H1 (cell line): ENCODE results near the gene DGCR6. TPM values are rescaled to one million over a fixed set of nuclear protein-coding genes. Genes with fewer than 3 reads are reported as not detected.

Experiments
- CTCF ChIA-PET: fragments of 300-600 bp; sonication (Branson Sonifier 250); formaldehyde crosslinking; loops from one replicate; lab custom pipeline; 2021; ENCODE audit not compliant: partially characterized antibody; lab: Charles Lee
- POLR2A ChIA-PET: fragments of 300-600 bp; sonication (Branson Sonifier 250); formaldehyde crosslinking; loops from one replicate; lab custom pipeline; 2021; ENCODE audit warnings: inconsistent platforms; ENCODE audit not compliant: partially characterized antibody; lab: Charles Lee
- DNase-seq, 2 experiments: peaks; one replicate each; pipeline versions ENCODE4 v3.0.0 to v3.0.0-alpha.2; 2010 to 2022; ENCODE audit warnings: low spot score in 2 of 2, low read depth in 1 of 2, mixed read lengths in 1 of 2
- FAIRE-seq: peaks from 2 replicates; lab custom pipeline; 2011; peaks lifted over from hg19 to GRCh38; lab: Jason Lieb, UNC
- H2AFZ ChIP-seq: 2 replicates; pipeline ENCODE4 v1.8.1; 2012; ENCODE audit warnings: low read length, inconsistent platforms
- H2AK5ac ChIP-seq: 2 replicates; pipeline ENCODE4 v1.6.1; 2013; ENCODE audit warnings: low read depth, low read length
- H2BK120ac ChIP-seq: replicated peaks from 2 replicates; pipeline ENCODE3; 2013; ENCODE audit warnings: low read depth, low read length, inconsistent platforms
- H2BK12ac ChIP-seq: 2 replicates; pipeline ENCODE4 v1.6.1; 2013; ENCODE audit warnings: low read depth, low read length
- H2BK15ac ChIP-seq: 2 replicates; pipeline ENCODE4 v1.6.1; 2013; ENCODE audit warnings: low read length
- H2BK20ac ChIP-seq: 2 replicates; pipeline ENCODE4 v1.6.1; 2013; ENCODE audit warnings: low read length
- H2BK5ac ChIP-seq: 2 replicates; pipeline ENCODE4 v1.6.1; 2013; ENCODE audit warnings: low read depth, low read length
- H3K14ac ChIP-seq: 2 replicates; pipeline ENCODE4 v1.6.1; 2013; ENCODE audit warnings: inconsistent platforms; ENCODE audit not compliant: insufficient read length
- H3K18ac ChIP-seq: 2 replicates; pipeline ENCODE4 v1.6.1; 2013; ENCODE audit warnings: low read length; ENCODE audit errors: extremely low read depth
- H3K23ac ChIP-seq: 2 replicates; pipeline ENCODE4 v1.6.1; 2013; ENCODE audit warnings: inconsistent platforms; ENCODE audit not compliant: insufficient read length
- H3K23me2 ChIP-seq: 2 replicates; pipeline ENCODE4 v1.6.1; 2013; ENCODE audit warnings: low read depth, low read length
- H3K27ac ChIP-seq: 2 replicates; pipeline ENCODE4 v1.6.1; 2011; ENCODE audit warnings: low read depth, low read length, inconsistent platforms
- H3K27me3 ChIP-seq, 4 experiments: replicated peaks in 1 of 4; 1 replicate in 1 of 4; 2 replicates in 3 of 4; pipeline versions ENCODE4 v1.6.1 to v1.8.1; 2011 to 2013; ENCODE audit warnings: low read length in 3 of 4, mild to moderate bottlenecking in 3 of 4, inconsistent platforms in 2 of 4, mixed read lengths in 2 of 4, moderate library complexity in 1 of 4; ENCODE audit not compliant: control insufficient read depth in 3 of 4, insufficient read depth in 3 of 4; ENCODE audit errors: extremely low read depth in 1 of 4
- H3K36me3 ChIP-seq, 4 experiments: 2 replicates each; pipeline versions ENCODE4 v1.6.1 to v1.8.1; 2011 to 2013; ENCODE audit warnings: mild to moderate bottlenecking in 4 of 4, low read length in 3 of 4, moderate library complexity in 2 of 4, control low read depth in 1 of 4, inconsistent platforms in 1 of 4; ENCODE audit not compliant: insufficient read depth in 4 of 4, control insufficient read depth in 2 of 4
- H3K4ac ChIP-seq: replicated peaks from 2 replicates; pipeline ENCODE3; 2013; ENCODE audit warnings: low read length, low read depth, mixed read lengths, inconsistent platforms; ENCODE audit not compliant: insufficient read length
- H3K4me1 ChIP-seq, 4 experiments: replicated peaks in 1 of 4; 1 replicate in 1 of 4; 2 replicates in 3 of 4; pipeline versions ENCODE4 v1.6.1 to v1.8.1; 2011 to 2013; ENCODE audit warnings: low read length in 3 of 4, inconsistent platforms in 2 of 4, mixed read lengths in 1 of 4; ENCODE audit not compliant: insufficient read depth in 4 of 4, control insufficient read depth in 3 of 4
- H3K4me2 ChIP-seq, 2 experiments: 2 replicates each; pipeline versions ENCODE4 v1.6.1 to v1.8.1; 2011 to 2013; ENCODE audit warnings: low read depth in 2 of 2, low read length in 2 of 2, control low read depth in 1 of 2, inconsistent platforms in 1 of 2, mild to moderate bottlenecking in 1 of 2; ENCODE audit not compliant: insufficient read depth in 1 of 2
- H3K4me3 ChIP-seq, 4 experiments: fragments of 200-600, 300-600 bp in 1 of 4; sonication (generic), shearing (Covaris generic), sonication (Bioruptor Twin) in 1 of 4; 2 replicates each; pipeline versions ENCODE4 v1.5.1 to v1.8.1; 2011 to 2016; ENCODE audit warnings: low read length in 4 of 4, low read depth in 3 of 4, control low read depth in 2 of 4, inconsistent platforms in 2 of 4, mild to moderate bottlenecking in 2 of 4, mixed read lengths in 1 of 4, moderate library complexity in 1 of 4; ENCODE audit not compliant: insufficient read depth in 2 of 4; ENCODE audit errors: extremely low read depth in 1 of 4
- H3K56ac ChIP-seq: replicated peaks from 2 replicates; pipeline ENCODE3; 2013; ENCODE audit warnings: low read depth, mild to moderate bottlenecking, mixed read lengths, low read length, inconsistent platforms; ENCODE audit not compliant: insufficient read length
- H3K79me1 ChIP-seq: 2 replicates; pipeline ENCODE4 v1.6.1; 2013; ENCODE audit warnings: low read depth, low read length, control low read depth
- H3K79me2 ChIP-seq, 2 experiments: 2 replicates each; pipeline versions ENCODE4 v1.6.1 to v1.8.1; 2012 to 2013; ENCODE audit warnings: low read length in 2 of 2, mild to moderate bottlenecking in 2 of 2, inconsistent platforms in 1 of 2; ENCODE audit not compliant: insufficient read depth in 2 of 2, control insufficient read depth in 1 of 2
- H3K9ac ChIP-seq, 4 experiments: replicated peaks in 1 of 4; 1 replicate in 1 of 4; 2 replicates in 3 of 4; pipeline versions ENCODE4 v1.6.1 to v1.8.1; 2011 to 2013; ENCODE audit warnings: low read depth in 3 of 4, low read length in 3 of 4, control low read depth in 2 of 4, mild to moderate bottlenecking in 2 of 4, moderate library complexity in 2 of 4, inconsistent platforms in 1 of 4; ENCODE audit errors: extremely low read depth in 1 of 4
- H3K9me3 ChIP-seq, 2 experiments: 2 replicates each; pipeline versions ENCODE4 v1.6.1 to v1.8.1; 2012 to 2013; ENCODE audit warnings: mild to moderate bottlenecking in 2 of 2, moderate library complexity in 2 of 2, control low read depth in 1 of 2, inconsistent platforms in 1 of 2, low read depth in 1 of 2, low read length in 1 of 2, mixed read lengths in 1 of 2; ENCODE audit not compliant: insufficient read depth in 2 of 2
- H4K20me1 ChIP-seq, 2 experiments: replicated peaks in 1 of 2; 2 replicates each; pipeline versions ENCODE3 to v1.8.1; 2011 to 2013; ENCODE audit warnings: inconsistent platforms in 2 of 2, low read length in 2 of 2, mild to moderate bottlenecking in 1 of 2; ENCODE audit not compliant: insufficient read depth in 2 of 2, control insufficient read depth in 1 of 2
- H4K5ac ChIP-seq: 2 replicates; pipeline ENCODE4 v1.6.1; 2013; ENCODE audit warnings: low read length, low read depth, mixed read lengths, inconsistent platforms; ENCODE audit not compliant: insufficient read length
- H4K8ac ChIP-seq: 2 replicates; pipeline ENCODE4 v1.8.0; 2013; ENCODE audit warnings: mild to moderate bottlenecking, moderate library complexity, low read length, inconsistent platforms; ENCODE audit not compliant: insufficient read depth; ENCODE audit errors: extremely low read depth
- H4K91ac ChIP-seq: replicated peaks from 2 replicates; pipeline ENCODE3; 2013; ENCODE audit warnings: low read length, mixed read lengths, inconsistent platforms; ENCODE audit not compliant: insufficient read length
- BCL11A ChIP-seq, 2 experiments: IDR thresholded peaks; one replicate each; pipeline ENCODE4 v1.6.1; 2011; ENCODE audit warnings: low read depth in 2 of 2, low read length in 2 of 2, mild to moderate bottlenecking in 2 of 2
- CEBPB ChIP-seq: IDR thresholded peaks from 2 replicates; pipeline ENCODE4 v1.6.1; 2012; ENCODE audit warnings: low read depth, low read length
- RAD21 ChIP-seq, 2 experiments: IDR thresholded peaks in 1 of 2; conservative IDR thresholded peaks in 1 of 2; 2 replicates each; pipeline ENCODE4 v1.6.1; 2011; ENCODE audit warnings: low read depth in 2 of 2, low read length in 2 of 2, improper control_type of control experiment in 1 of 2, inconsistent platforms in 1 of 2, mild to moderate bottlenecking in 1 of 2, moderate library complexity in 1 of 2
- RXRA ChIP-seq: IDR thresholded peaks from 2 replicates; pipeline ENCODE4 v1.6.1; 2011; ENCODE audit warnings: low read depth, mild to moderate bottlenecking, low read length, moderate library complexity; ENCODE audit not compliant: insufficient read depth
- SAP30 ChIP-seq: fragments of 300-600 bp; sonication (generic); IDR thresholded peaks from 2 replicates; pipeline ENCODE4 v1.7.1; 2012; ENCODE audit warnings: low read length, moderate library complexity, mild to moderate bottlenecking, inconsistent platforms; ENCODE audit not compliant: insufficient read depth, insufficient replicate concordance
- SP2 ChIP-seq: IDR thresholded peaks from 2 replicates; pipeline ENCODE4 v1.6.1; 2012; ENCODE audit warnings: mild to moderate bottlenecking, low read length, inconsistent platforms
- TBP ChIP-seq: IDR thresholded peaks from 2 replicates; pipeline ENCODE4 v1.6.1; 2011; ENCODE audit warnings: low read depth, low read length, improper control_type of control experiment
- WGBS, 2 experiments: shearing (Covaris generic) in 1 of 2; methylation state at CpG; one replicate each; pipeline versions ENCODE4 v1.1.6 to v1.1.7; 2013 to 2015; ENCODE audit warnings: low lambda C conversion rate in 2 of 2, mixed read lengths in 2 of 2, inconsistent platforms in 1 of 2, low coverage in 1 of 2, missing lambda C conversion rate in 1 of 2; ENCODE audit not compliant: insufficient replicate concordance in 2 of 2, insufficient coverage in 1 of 2, insufficient read length in 1 of 2; ENCODE audit errors: extremely low coverage in 1 of 2, missing lambda C conversion rate in 1 of 2; 5-methylcytosine and 5-hydroxymethylcytosine counted together
- polyA plus RNA-seq, 7 experiments: library from polyadenylated mRNA; depleted of rRNA in 3 of 7; stranded (reverse) in 5 of 7; unstranded in 2 of 7; fragments of >200 nt in 5 of 7; fragments of 200-250 nt in 2 of 7; gene quantifications; 1 replicate in 5 of 7; 2 replicates in 1 of 7; 4 replicates in 1 of 7; pipeline versions ENCODE4 v1.2.1 to v1.2.3, GENCODE V29; 2011 to 2013; ENCODE audit warnings: missing spikeins in 2 of 7, mixed read lengths in 2 of 7
- total RNA-seq: library from RNA; stranded (reverse); fragmentation: NEBNext Ultra II Directional; extraction: Animal tissue kit (Norgen Biotek cat#: 25700); gene quantifications from 2 replicates; pipeline ENCODE4 v1.2.1, GENCODE V29; 2021

Gene DGCR6
- total and polyA plus RNA-seq, 2 of the 8 experiments (the other 6 are each of a cell fraction or from before 2014, with no cell fraction given): 0.82 to 1.7 TPM

DNA sequence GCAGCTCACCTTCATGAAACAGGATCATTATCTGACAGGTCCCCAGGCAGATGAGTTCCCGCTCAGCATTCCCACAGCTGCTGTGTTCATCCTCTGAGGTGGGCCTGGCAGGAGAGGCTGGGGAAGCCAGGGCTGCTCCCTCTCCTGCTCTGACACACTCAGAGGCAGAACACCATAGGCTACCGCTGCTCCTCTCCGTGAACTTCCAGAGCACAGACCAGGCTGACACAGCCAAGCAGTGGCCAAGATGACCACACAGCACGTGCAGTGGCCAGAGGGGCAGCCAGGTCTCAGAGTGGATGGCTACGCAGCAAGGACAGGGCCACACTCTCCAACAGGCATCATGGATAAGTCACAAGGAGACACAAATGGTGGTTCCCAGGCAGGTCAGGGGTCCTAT, 21.5 kb downstream of the DGCR6 start:
- Histone ChIP-seq H2BK12ac (no peak overlapping the region), H3K18ac (no peak overlapping the region), H2BK5ac (no peak overlapping the region), H2BK20ac (no peak overlapping the region), H3K36me3 (no peaks in the 10 kb centered on the region), H3K27me3 (no peaks in the 10 kb centered on the region), H3K79me1 (no peaks in the 10 kb centered on the region), H3K14ac (no peak overlapping the region), H4K20me1 (no peaks in the 10 kb centered on the region), H3K27ac (no peak overlapping the region), H2AFZ (no peak overlapping the region), H3K4me1 (no peaks in the 10 kb centered on the region), H4K91ac (no peak overlapping the region), H3K4me2 (no peak overlapping the region), H3K9me3 (no peaks in the 10 kb centered on the region), H2BK120ac (no peak overlapping the region), H3K56ac (no peak overlapping the region), H3K79me2 (no peaks in the 10 kb centered on the region), H3K23me2 (no peaks in the 10 kb centered on the region), H3K23ac (no peak overlapping the region), H3K4me3 (no peak overlapping the region), H2BK15ac (no peak overlapping the region), H4K8ac (no peak overlapping the region), H4K5ac (no peak overlapping the region), H2AK5ac (no peak overlapping the region), H3K4ac (no peak overlapping the region), H3K9ac (no peak overlapping the region)
- FAIRE-seq (no peak), DNase-seq (no peak)
- CTCF ChIA-PET: interaction anchor here (1.8 to 2.8 kb wide), 3 partner anchors 15 to 21 kb away, joined by 6 to 11 read pairs (median 6); partner anchors contain the start of gene DGCR6
- TF ChIP-seq CEBPB: no peak
- no peak for TF ChIP-seq RXRA
- no peak for TF ChIP-seq TBP
- TF ChIP-seq SAP30: no peak
- no peak for TF ChIP-seq BCL11A (IDR thresholded peaks at IDR 0.05; ENCODE audit: low read depth in 2 of 2, low read length in 2 of 2)
- no peak for TF ChIP-seq SP2
- TF ChIP-seq RAD21 (IDR thresholded peaks at IDR 0.05 in 1 of 2, conservative IDR thresholded peaks at IDR 0.05 in 1 of 2; ENCODE audit: low read depth in 2 of 2, low read length in 2 of 2): no peak
- POLR2A ChIA-PET: interaction anchor here (0.6 to 2.3 kb wide), 5 partner anchors 9 to 399 kb away, joined by 3 to 9 read pairs (median 7); partner anchors contain the start of gene PRODH
- WGBS, 2 experiments: no CpG with 5 or more reads among the region's 5 CpGs
